Fibroblast of pulmonary artery (primary cell): ENCODE data around the gene CLSTN2.
A peak's percentile ranks its signal among the peaks of the same experiment; 100 is the strongest.

Experiments used
- DNase-seq: peaks from one replicate; pipeline ENCODE4 v3.0.0-alpha.2; 2010; ENCODE audit warnings: low read depth
- H3K4me3 ChIP-seq: replicated peaks from 2 replicates; pipeline ENCODE4 v1.5.1; 2011; ENCODE audit warnings: low read depth, mild to moderate bottlenecking, control low read depth, low read length, moderate library complexity
- TF ChIP-seq, protein P1 (sequence below): IDR thresholded peaks from 2 replicates; pipeline ENCODE4 v1.5.1; 2011; ENCODE audit warnings: mild to moderate bottlenecking, control low read depth, low read length, inconsistent platforms; ENCODE audit errors: missing control alignments

The CLSTN2 gene

DNA sequence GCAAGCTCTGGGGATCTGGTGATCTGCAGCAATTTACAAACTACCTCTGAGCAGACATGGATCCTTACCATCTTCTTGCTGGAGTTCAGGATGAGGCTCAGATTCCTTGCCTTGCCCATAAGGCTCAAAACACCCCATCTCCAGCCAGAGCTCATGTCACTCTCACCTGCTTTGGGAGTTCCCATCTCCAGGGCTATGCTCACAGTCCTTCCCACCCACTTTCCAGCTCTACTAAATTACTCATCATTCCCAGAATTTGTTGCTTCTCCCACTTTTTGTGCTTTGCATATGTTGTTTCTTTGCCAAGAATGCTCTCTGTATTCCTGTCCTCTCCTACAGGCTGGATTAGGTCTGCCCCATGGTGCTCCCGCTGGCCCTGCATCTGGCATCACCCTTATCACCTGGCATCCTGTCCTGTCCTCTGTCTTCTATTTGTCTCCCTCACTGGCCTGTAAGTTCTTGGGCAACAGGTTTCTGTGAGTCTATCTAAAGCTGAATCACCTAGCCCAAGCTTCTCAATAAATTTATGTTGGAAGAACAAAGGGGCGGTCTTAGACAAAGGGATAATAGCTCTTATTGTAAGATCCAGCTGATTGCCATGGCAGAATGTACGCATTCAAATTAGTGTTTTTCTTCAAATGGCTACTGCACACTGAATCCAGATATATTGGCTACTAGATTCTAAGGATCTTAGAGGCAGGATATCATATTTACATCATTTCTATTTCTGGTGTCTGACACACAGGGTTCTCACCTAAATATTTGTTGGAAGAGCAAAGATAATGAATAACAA is 179.2 kb downstream of the CLSTN2 start:
- TF ChIP-seq, protein P1, sequence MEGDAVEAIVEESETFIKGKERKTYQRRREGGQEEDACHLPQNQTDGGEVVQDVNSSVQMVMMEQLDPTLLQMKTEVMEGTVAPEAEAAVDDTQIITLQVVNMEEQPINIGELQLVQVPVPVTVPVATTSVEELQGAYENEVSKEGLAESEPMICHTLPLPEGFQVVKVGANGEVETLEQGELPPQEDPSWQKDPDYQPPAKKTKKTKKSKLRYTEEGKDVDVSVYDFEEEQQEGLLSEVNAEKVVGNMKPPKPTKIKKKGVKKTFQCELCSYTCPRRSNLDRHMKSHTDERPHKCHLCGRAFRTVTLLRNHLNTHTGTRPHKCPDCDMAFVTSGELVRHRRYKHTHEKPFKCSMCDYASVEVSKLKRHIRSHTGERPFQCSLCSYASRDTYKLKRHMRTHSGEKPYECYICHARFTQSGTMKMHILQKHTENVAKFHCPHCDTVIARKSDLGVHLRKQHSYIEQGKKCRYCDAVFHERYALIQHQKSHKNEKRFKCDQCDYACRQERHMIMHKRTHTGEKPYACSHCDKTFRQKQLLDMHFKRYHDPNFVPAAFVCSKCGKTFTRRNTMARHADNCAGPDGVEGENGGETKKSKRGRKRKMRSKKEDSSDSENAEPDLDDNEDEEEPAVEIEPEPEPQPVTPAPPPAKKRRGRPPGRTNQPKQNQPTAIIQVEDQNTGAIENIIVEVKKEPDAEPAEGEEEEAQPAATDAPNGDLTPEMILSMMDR = no peak
- no peak overlapping the region for H3K4me3 ChIP-seq
- DNase-seq = no peak

DNA sequence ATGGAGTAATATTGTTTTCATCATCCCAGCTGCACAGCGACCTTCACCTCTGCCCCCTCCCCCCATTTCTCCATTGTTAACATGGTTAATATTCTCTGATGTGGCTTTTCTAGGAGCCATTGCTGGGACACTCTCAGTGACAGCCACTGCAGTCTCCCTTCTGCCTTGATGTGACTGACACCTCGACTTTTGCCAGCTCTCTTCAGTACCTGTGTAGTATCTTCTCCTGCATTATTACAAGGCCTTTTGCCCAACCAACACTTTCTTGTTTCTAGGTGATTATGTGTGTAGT is 179.8 kb downstream of the CLSTN2 start:
- H3K4me3 ChIP-seq = no peak overlapping the region
- no peak for DNase-seq
- TF ChIP-seq, protein P1 = no peak

DNA sequence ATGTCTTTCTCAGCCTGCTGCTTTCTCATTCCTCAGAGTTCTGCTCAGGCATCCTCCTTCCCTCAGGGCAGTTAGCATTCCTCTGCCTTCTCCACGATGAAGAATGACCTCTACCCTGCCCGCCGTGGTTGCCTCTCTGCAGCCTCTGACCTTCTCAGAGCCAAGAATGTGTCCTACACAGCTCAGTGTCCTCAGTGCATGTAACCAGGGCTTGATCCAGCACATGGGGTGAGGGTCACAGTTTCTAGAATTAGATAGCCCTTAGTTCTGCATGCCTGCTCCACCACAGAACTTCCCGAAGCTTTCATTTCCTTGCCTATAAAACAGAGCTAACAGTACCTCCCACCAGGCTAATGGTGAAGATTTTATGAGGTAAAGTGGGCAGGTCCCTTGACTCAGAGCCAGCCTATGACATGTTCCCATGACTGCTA is 182.1 kb downstream of the CLSTN2 start:
- DNase-seq = no peak
- TF ChIP-seq, protein P1 = no peak
- H3K4me3 ChIP-seq = no peak overlapping the region

DNA sequence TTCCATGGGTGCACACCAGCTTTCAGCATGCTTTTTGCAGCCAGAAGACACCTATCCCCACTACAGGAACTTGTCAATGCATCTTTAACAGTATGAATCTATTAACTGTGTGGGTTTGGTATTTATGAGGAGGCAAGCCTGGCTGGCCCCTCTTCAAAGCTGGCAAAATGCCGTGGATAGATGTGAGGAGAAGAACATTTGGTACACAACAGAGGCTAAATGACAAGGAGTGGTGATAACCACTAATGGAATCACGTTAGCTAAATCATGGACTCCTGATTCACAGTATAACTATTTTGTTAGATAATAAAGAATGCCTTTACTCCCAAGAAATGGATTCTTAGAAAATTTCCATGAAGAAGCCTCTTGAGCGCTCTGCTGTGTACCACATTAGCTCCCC is 187.2 kb downstream of the CLSTN2 start:
- DNase-seq = no peak
- TF ChIP-seq, protein P1 = no peak
- no peak overlapping the region for H3K4me3 ChIP-seq

DNA sequence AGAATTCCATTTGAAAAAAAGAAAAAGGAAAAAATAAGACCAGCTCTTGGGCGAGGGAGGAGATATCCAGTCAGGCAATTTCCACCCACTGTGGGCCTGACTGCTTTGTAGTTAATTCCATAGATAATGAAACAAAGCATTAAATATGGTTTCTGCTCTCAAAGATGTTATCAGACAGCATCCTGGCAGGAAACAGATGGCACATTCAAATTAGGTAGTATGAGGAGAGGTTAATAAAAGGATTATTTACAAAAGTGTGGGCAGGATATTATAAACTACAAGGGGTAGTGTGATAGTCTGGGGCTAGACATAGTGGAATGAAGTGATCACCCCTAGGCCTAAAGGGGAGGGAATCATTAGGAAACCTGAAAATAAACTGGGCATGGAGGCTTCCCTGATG is 193.2 kb downstream of the CLSTN2 start:
- DNase-seq = no peak
- no peak overlapping the region for H3K4me3 ChIP-seq
- TF ChIP-seq, protein P1 = no peak

DNA sequence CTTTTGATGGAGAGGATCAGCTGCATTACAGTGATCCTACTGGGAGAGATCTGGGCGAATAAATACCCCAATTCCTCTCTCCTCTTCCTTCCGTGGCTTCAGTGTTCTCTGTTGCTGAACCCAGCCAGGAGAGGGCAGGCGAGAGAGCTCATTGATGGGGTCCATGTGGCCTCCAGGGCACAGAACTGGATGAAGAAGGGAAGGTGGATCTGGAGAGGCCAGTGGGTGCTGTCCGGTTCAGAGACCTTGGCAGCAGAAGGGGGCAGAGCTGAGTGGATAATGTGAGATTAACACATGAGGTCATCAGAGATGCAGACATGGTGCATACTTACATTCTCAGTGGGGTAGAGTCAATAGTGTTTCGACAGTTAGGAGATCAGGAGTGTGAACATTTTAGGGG is 193.6 kb downstream of the CLSTN2 start:
- TF ChIP-seq, protein P1 = peak; percentile 31
- DNase-seq = peak; percentile 6
- no peak overlapping the region for H3K4me3 ChIP-seq

DNA sequence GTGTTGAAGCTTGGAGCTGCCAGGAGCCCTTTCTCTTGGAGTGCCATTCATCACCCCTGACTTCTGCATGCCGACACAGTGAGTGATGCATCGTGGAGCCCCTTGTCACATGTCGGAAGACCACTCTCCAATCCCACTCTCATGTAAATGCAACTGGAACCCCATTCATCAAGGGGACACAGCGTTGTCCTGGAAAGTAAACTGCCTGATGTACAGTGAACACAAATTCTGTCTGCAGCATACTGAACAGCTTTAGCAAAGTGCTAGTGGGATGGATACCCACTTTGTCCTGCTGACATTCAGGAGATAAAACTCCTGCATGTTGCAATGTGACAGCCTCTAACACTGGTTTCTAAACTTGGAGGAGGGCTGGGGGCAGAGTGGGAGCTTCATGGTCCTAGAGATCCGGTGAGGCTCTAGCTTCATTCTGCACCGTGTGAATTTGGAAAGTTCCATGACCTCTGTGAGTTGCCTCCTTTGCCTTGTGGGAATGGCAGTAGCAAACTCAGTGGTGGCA is 194.8 kb downstream of the CLSTN2 start:
- TF ChIP-seq, protein P1 = no peak
- DNase-seq = no peak
- H3K4me3 ChIP-seq = no peak overlapping the region
